Measurements from ENCODE around the gene TRAPPC2L.

The TRAPPC2L gene

GRCh38 chr16:88862968-88863367 is 6.0 kb downstream of the TRAPPC2L start:
- DNase-seq, result no peak

- no peak for DNase-seq
Measured at GRCh38 chr16:88863426-88863825, 6.5 kb downstream of the TRAPPC2L start.

GRCh38 chr16:88864099-88864498 is 7.2 kb downstream of the TRAPPC2L start:
- DNase-seq, result no peak

- DNase-seq, result no peak
Measured at GRCh38 chr16:88864521-88864920, 7.6 kb downstream of the TRAPPC2L start.

- DNase-seq, result no peak
Measured at GRCh38 chr16:88865310-88865709, 8.4 kb downstream of the TRAPPC2L start.

GRCh38 chr16:88865742-88866141 is 8.8 kb downstream of the TRAPPC2L start:
- no peak for DNase-seq

GRCh38 chr16:88866151-88866920 is 9.4 kb downstream of the TRAPPC2L start, which contains the start of gene PABPN1L:
TSS of gene PABPN1L (minus strand) at chr16:88866660. CDS start at chr16:88866606, 54 bp downstream.
- no peak for DNase-seq

- no peak for DNase-seq
Measured at GRCh38 chr16:88867581-88868246, 10.8 kb downstream of the TRAPPC2L start.

GRCh38 chr16:88868974-88869672 is 12.2 kb downstream of the TRAPPC2L start:
- DNase-seq, result no peak

GRCh38 chr16:88869673-88869980 is 12.7 kb downstream of the TRAPPC2L start:
- DNase-seq, result no peak

GRCh38 chr16:88870608-88871348 is 13.9 kb downstream of the TRAPPC2L start:
- DNase-seq, result no peak

- no peak for DNase-seq
Measured at GRCh38 chr16:88871349-88871702, 14.4 kb downstream of the TRAPPC2L start.

- no peak for DNase-seq
Measured at GRCh38 chr16:88871730-88872416, 14.9 kb downstream of the TRAPPC2L start.

GRCh38 chr16:88872650-88873331 is 15.9 kb downstream of the TRAPPC2L start:
- no peak for DNase-seq

- DNase-seq, result no peak
Measured at GRCh38 chr16:88874938-88875599, 18.1 kb downstream of the TRAPPC2L start.

- no peak for DNase-seq
Measured at GRCh38 chr16:88875703-88876234, 18.8 kb downstream of the TRAPPC2L start.

- no peak for DNase-seq
Measured at GRCh38 chr16:88876942-88877526, 20.1 kb downstream of the TRAPPC2L start.

- no peak for DNase-seq
Measured at GRCh38 chr16:88877564-88878289, 20.8 kb downstream of the TRAPPC2L start.

- DNase-seq, result no peak
Measured at GRCh38 chr16:88878356-88878755, 21.4 kb downstream of the TRAPPC2L start.
